Thoracic aorta (tissue), 2 donors: Measurements from ENCODE around the gene FRS2. TPM values are rescaled to one million over a fixed set of nuclear protein-coding genes. Genes with fewer than 3 reads are reported as not detected.

ENCODE experiments used
- ATAC-seq: fragments of 150-250 bp; one replicate; pipeline ENCODE4 v1.8.0; 2017; ENCODE audit warnings: low read depth; ENCODE audit not compliant: insufficient number of reproducible peaks, low FRiP score
- DNase-seq: peaks from one replicate; pipeline ENCODE4 v3.0.0-alpha.2; 2020; ENCODE audit warnings: low spot score
- H3K27ac ChIP-seq, 2 donors: fragments of 200-600 bp; sonication (generic); 1 replicate in 1 of 2; 2 replicates in 1 of 2; pipeline ENCODE4 v1.5.1; 2016; ENCODE audit warnings: mild to moderate bottlenecking in 2 of 2, moderate library complexity in 2 of 2
- H3K27me3 ChIP-seq: fragments of 200-600 bp; sonication (generic); replicated peaks from 2 replicates; pipeline ENCODE4 v1.6.0; 2016; ENCODE audit warnings: mild to moderate bottlenecking; ENCODE audit not compliant: insufficient read depth
- H3K36me3 ChIP-seq: fragments of 200-600 bp; sonication (generic); one replicate; pipeline ENCODE4 v1.5.1; 2016
- H3K4me1 ChIP-seq, 2 donors: fragments of 200-600 bp; sonication (generic); 1 replicate in 1 of 2; 2 replicates in 1 of 2; pipeline versions ENCODE4 v1.5.1 to v1.6.0; 2016; ENCODE audit warnings: low read depth in 2 of 2, mild to moderate bottlenecking in 1 of 2; ENCODE audit not compliant: control insufficient read depth in 1 of 2
- H3K4me3 ChIP-seq: fragments of 200-600 bp; sonication (generic); 2 replicates; pipeline ENCODE4 v1.5.1; 2016; ENCODE audit warnings: mild to moderate bottlenecking
- H3K9me3 ChIP-seq: fragments of 200-600 bp; sonication (generic); 2 replicates; pipeline ENCODE4 v1.5.1; 2016
- total RNA-seq, 2 donors: library from RNA; depleted of rRNA; stranded (reverse); fragments of >200 nt; gene quantifications; one replicate each; pipeline versions ENCODE4 v1.1.0 to v1.2.3, GENCODE V29; 2016
- TF ChIP-seq, protein P1 (sequence below): fragments of 200-600 bp; sonication (generic); IDR thresholded peaks from one replicate; pipeline ENCODE4 v1.5.1; 2019; ENCODE audit warnings: antibody characterized with exemption

FRS2 gene
- total RNA-seq, 2 donors from 2014 or later, result 29.8 to 72.3 TPM

DNA sequence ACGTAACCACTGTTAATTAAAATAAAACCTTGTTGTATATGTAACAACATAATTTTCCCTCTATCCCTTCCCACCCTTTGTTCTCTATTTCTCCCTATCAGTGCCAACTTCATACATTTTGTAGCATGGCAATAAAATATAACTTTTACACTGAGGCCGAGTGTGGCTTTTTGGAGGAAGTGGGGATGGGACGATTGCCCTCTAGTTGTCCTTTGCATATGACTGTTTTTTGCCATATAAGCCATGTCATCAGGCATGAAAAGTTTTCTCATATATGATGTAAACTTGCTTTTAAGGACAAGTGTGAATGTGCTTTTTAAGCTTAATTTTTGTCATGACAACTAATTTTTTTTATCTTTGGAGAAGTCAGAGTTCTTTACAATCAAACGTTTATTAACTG lies 108.8 kb downstream of the FRS2 start:
- H3K27me3 ChIP-seq, result no peaks in the 10 kb centered on the region
- ATAC-seq, result no peak
- peaks cover 13% of the 10 kb centered on the region for H3K36me3 ChIP-seq
- H3K9me3 ChIP-seq, result no peaks in the 10 kb centered on the region
- no peak overlapping the region for H3K27ac ChIP-seq
- no peak overlapping the region for H3K4me3 ChIP-seq
- no peak for DNase-seq
- TF ChIP-seq, protein P1, sequence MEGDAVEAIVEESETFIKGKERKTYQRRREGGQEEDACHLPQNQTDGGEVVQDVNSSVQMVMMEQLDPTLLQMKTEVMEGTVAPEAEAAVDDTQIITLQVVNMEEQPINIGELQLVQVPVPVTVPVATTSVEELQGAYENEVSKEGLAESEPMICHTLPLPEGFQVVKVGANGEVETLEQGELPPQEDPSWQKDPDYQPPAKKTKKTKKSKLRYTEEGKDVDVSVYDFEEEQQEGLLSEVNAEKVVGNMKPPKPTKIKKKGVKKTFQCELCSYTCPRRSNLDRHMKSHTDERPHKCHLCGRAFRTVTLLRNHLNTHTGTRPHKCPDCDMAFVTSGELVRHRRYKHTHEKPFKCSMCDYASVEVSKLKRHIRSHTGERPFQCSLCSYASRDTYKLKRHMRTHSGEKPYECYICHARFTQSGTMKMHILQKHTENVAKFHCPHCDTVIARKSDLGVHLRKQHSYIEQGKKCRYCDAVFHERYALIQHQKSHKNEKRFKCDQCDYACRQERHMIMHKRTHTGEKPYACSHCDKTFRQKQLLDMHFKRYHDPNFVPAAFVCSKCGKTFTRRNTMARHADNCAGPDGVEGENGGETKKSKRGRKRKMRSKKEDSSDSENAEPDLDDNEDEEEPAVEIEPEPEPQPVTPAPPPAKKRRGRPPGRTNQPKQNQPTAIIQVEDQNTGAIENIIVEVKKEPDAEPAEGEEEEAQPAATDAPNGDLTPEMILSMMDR, result no peak
- H3K4me1 ChIP-seq, result no peaks in the 10 kb centered on the region

DNA sequence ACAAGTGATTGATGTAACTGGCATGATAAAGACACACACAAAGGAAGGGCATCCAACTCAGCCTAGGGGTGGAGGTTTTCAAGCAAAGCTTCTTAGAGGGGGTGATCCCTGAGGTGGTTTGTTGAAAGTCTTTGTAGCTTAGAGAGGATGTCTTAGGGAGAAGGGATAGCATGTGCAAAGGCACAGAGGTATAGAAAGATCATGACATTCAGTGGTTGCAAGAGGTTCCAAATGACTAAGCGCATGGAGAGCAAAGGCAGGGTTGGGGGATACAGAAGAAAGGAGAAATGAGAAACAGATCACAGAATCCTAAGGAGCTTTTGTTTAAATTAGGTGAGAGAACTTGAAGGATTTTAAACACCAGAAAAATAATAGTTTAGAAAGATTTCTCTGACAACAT lies 109.9 kb downstream of the FRS2 start:
- Histone ChIP-seq H3K36me3 (peaks cover 4% of the 10 kb centered on the region), H3K27ac (no peak overlapping the region), H3K27me3 (no peaks in the 10 kb centered on the region), H3K4me1 (no peaks in the 10 kb centered on the region), H3K4me3 (no peak overlapping the region), H3K9me3 (no peaks in the 10 kb centered on the region)
- TF ChIP-seq, protein P1, result no peak
- DNase-seq (no peak), ATAC-seq (no peak)

DNA sequence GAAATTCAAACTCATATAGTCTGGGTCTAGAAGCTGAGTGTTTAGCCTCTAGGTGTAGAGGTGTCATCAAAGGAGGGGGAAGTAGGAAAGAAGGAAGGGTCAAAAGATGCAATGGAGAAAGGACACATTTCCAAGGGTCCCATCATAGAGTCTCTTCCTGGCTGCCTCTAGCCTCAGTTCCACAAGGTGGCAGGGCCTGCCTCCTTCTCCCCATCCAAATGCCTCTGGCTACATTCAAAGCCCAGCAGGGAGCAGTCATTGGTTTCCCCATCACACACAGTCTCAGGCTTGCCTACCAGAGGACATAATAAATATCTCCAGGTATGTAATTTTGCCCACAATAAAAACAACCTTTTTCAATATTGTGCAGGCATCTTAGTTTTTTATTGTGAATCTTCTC lies 113.0 kb downstream of the FRS2 start:
- H3K4me1 ChIP-seq, result peaks cover 9 to 11% of the 10 kb centered on the region in 2 donors
- TF ChIP-seq, protein P1, result no peak
- no peak overlapping the region for H3K4me3 ChIP-seq
- no peak for ATAC-seq
- no peak for DNase-seq
- H3K27me3 ChIP-seq, result no peaks in the 10 kb centered on the region
- H3K27ac ChIP-seq, result no peak overlapping the region
- no peaks in the 10 kb centered on the region for H3K9me3 ChIP-seq
- peaks cover 3% of the 10 kb centered on the region for H3K36me3 ChIP-seq

DNA sequence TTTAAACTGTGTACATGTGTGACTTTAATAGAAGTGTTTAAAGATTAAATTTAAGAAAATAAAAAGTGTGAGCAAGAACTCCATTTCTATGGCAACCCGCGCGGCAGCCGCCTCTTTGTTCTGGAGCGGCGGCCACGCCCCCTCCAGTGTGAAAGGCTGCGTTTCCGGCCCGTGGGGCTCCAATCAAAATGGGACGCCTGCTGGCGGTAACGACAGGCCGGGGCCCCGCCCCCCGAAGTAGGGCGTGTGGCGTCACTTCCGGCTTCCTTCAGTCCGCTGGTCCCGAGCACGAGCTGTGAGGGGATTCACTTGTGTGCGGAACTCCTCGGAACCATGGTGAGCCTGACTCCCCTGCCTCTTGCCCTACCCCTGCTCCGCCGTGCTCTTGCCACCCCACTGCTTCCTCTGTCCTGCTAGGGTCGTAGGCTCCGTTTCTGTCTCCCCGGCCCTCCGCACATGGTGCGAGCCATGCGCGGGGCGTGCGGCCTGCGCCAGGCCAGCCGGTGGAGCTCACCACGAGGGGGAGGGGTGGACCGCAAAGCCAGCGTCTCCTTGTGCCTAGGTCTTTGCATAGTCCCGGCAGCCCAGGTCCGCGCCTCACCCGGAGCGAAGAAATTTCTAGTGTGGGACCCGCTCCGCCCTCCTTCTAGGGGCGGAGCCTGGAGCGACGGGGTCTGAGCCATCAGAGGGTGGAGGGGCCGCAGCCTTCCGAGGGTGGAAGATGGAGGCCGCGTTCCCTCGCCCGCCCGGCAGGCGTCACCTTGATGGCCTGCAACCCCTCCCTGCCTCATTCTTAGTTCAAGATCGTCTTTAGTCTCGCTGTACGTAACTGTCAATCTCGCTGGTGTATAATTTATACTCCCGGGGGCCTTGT lies 115.2 kb downstream of the FRS2 start, which contains the start of gene CCT2:
CCT2 (plus strand) TSS at position 271 of the 874 bp plus-strand sequence; CDS start at position 334, 63 bp downstream.
- DNase-seq (peak; percentile 90), ATAC-seq (peak; percentile 98)
- peak within 1 kb of the TSS; percentile 100 for H3K4me3 ChIP-seq
- H3K27ac ChIP-seq, result peak within 1 kb of the TSS; percentile 80 to 93
- H3K27me3 ChIP-seq, result no peaks in the 10 kb centered on the region
- TF ChIP-seq, protein P1, result peak; percentile 48
- H3K9me3 ChIP-seq, result no peaks in the 10 kb centered on the region
- H3K36me3 ChIP-seq, result peaks cover 22% of the 10 kb centered on the region
- H3K4me1 ChIP-seq, result peaks cover 9 to 11% of the 10 kb centered on the region in 2 donors

DNA sequence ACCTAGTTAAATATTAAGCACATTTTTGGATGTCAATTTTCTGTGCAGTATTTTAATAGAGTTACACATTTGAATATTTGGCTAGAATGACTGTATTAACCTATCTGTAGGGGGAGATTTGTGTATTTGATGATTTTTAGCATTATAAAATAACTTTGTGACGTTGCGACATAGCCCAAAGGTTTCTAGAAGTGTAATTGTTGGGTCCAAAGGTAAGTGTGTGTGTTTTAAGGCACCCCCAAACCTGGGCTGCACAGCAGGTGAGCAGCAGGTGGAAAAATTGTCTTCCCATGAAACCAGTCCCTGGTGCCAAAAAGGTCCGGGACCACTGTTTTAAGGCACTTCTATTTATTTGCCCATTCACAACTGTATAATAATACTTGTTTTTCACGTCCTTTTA lies 118.3 kb downstream of the FRS2 start:
- H3K27me3 ChIP-seq, result no peaks in the 10 kb centered on the region
- ATAC-seq, result no peak
- H3K27ac ChIP-seq, result no peak overlapping the region
- DNase-seq, result no peak
- no peak overlapping the region for H3K4me3 ChIP-seq
- no peaks in the 10 kb centered on the region for H3K9me3 ChIP-seq
- peaks cover 49% of the 10 kb centered on the region for H3K36me3 ChIP-seq
- peaks cover 9 to 11% of the 10 kb centered on the region in 2 donors for H3K4me1 ChIP-seq
- TF ChIP-seq, protein P1, result no peak
